SU-DHL-6 (cell line): ENCODE measurements around the gene DPAGT1.
A peak's percentile ranks its signal among the peaks of the same experiment; 100 is the strongest.

Experiments
- H2AFZ ChIP-seq: fragments of 200-600 bp; sonication (generic); 2 replicates; pipeline ENCODE4 v1.6.1; 2014; ENCODE audit warnings: low read depth, mild to moderate bottlenecking, moderate library complexity, mixed read lengths, antibody characterized with exemption, low read length; ENCODE audit not compliant: severe bottlenecking
- H3F3A ChIP-seq: fragments of 200-600 bp; shearing (Covaris generic); 2 replicates; pipeline ENCODE4 v1.6.0; 2016; ENCODE audit warnings: antibody characterized with exemption, mild to moderate bottlenecking; ENCODE audit not compliant: insufficient read depth
- H3K27ac ChIP-seq: fragments of 200-600 bp; sonication (generic); 2 replicates; pipeline ENCODE4 v1.5.1; 2016; ENCODE audit warnings: low read depth, mild to moderate bottlenecking, low read length, moderate library complexity, mixed read lengths
- H3K27me3 ChIP-seq: fragments of 200-600 bp; sonication (generic), shearing (Covaris generic); 2 replicates; pipeline ENCODE4 v1.6.0; 2014; ENCODE audit warnings: mild to moderate bottlenecking, low read length
- H3K36me3 ChIP-seq: fragments of 200-600 bp; sonication (generic); 2 replicates; pipeline ENCODE4 v1.6.1; 2014; ENCODE audit warnings: mild to moderate bottlenecking, low read length, mixed read lengths
- H3K4me2 ChIP-seq: fragments of 300-600, 200-600 bp; shearing (Covaris generic), sonication (generic); 2 replicates; pipeline ENCODE4 v1.6.0; 2014; ENCODE audit warnings: low read length, low read depth, mild to moderate bottlenecking; ENCODE audit not compliant: poor library complexity, severe bottlenecking
- H3K4me3 ChIP-seq: fragments of 200-600 bp; sonication (generic); 2 replicates; pipeline ENCODE4 v1.5.1; 2014; ENCODE audit warnings: antibody characterized with exemption, low read length, mild to moderate bottlenecking, mixed read lengths; ENCODE audit not compliant: insufficient read depth, poor library complexity, severe bottlenecking
- H3K79me2 ChIP-seq: fragments of 200-600 bp; sonication (generic); 2 replicates; pipeline ENCODE4 v1.6.1; 2014; ENCODE audit warnings: mild to moderate bottlenecking, low read length, moderate library complexity; ENCODE audit not compliant: insufficient read depth
- H3K9ac ChIP-seq: fragments of 200-600 bp; sonication (generic); 2 replicates; pipeline ENCODE4 v1.7.0; 2014; ENCODE audit warnings: mild to moderate bottlenecking, low read length
- H3K9me2 ChIP-seq: fragments of 200-600 bp; sonication (generic); replicated peaks from 2 replicates; pipeline ENCODE4 v1.6.1; 2014; ENCODE audit warnings: low read length; ENCODE audit not compliant: insufficient read depth
- H3K9me3 ChIP-seq: fragments of 200-600 bp; sonication (generic); 2 replicates; pipeline ENCODE4 v1.6.1; 2014; ENCODE audit warnings: low read length, mixed read lengths; ENCODE audit not compliant: insufficient read depth
- H4K20me1 ChIP-seq: fragments of 200-600 bp; sonication (generic); 2 replicates; pipeline ENCODE4 v1.6.1; 2014; ENCODE audit warnings: low read depth, mild to moderate bottlenecking, antibody characterized with exemption, low read length, moderate library complexity, mixed read lengths
- EZH2phosphoT487 ChIP-seq: fragments of 200-600 bp; sonication (generic), shearing (Covaris generic); conservative IDR thresholded peaks from 2 replicates; pipeline ENCODE4 v1.6.1; 2018; ENCODE audit warnings: mild to moderate bottlenecking, antibody characterized with exemption, low read length, moderate library complexity, mixed read lengths
- TF ChIP-seq, protein P1 (sequence below): fragments of 200-600 bp; sonication (generic); IDR thresholded peaks from one replicate; pipeline ENCODE4 v1.5.1; 2017; ENCODE audit warnings: antibody characterized with exemption, mild to moderate bottlenecking, low read length, moderate library complexity; ENCODE audit not compliant: insufficient read depth, poor library complexity, severe bottlenecking

DPAGT1 gene

DNA sequence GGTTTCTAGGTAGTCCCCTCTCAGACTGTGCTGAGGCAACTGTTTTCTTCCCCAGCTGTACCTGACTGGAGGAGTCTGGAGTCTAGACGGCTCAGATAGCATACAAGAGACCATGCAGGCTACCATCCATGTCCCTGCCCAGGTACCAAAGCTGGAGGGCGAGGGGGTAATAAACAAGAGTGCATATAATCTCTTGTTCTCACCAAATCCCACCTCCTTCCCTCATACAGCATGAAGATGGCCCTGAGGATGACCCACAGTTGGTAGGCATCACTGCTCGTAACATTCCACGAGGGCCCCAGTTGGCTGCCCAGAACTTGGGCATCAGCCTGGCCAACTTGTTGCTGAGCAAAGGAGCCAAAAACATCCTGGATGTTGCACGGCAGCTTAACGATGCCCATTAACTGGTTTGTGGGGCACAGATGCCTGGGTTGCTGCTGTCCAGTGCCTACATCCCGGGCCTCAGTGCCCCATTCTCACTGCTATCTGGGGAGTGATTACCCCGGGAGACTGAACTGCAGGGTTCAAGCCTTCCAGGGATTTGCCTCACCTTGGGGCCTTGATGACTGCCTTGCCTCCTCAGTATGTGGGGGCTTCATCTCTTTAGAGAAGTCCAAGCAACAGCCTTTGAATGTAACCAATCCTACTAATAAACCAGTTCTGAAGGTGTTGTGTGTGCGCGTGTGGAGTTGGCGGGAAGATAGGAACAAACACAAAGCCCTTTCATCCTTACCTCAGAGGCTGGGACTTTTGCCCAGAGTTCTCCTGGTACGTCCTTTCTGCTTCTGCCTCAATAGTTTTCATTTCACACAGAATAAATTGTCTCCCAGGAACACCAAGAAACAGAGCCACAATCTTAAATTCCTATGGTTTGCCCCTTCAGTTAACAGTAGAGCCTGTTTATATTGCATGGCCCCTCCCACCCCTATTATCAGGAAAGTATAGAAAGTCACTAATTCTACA is 8.5 kb downstream of the DPAGT1 start:
- peaks cover 24% of the 10 kb centered on the region for H3K79me2 ChIP-seq
- H3K9me2 ChIP-seq = no peaks in the 10 kb centered on the region
- H3K36me3 ChIP-seq = peaks cover 21% of the 10 kb centered on the region
- H2AFZ ChIP-seq = no peak overlapping the region
- peak overlapping the region; percentile 76 for H3K4me3 ChIP-seq
- no peaks in the 10 kb centered on the region for H3K27me3 ChIP-seq
- H4K20me1 ChIP-seq = peaks cover 4% of the 10 kb centered on the region; the same call in 1 of the 2 replicates
- H3K27ac ChIP-seq = peak overlapping the region; percentile 89
- no peak for TF ChIP-seq EZH2phosphoT487
- peak overlapping the region; percentile 94 for H3K4me2 ChIP-seq
- no peaks in the 10 kb centered on the region for H3K9me3 ChIP-seq
- H3F3A ChIP-seq = peaks cover 69% of the 10 kb centered on the region
- H3K9ac ChIP-seq = peak overlapping the region; percentile 98

DNA sequence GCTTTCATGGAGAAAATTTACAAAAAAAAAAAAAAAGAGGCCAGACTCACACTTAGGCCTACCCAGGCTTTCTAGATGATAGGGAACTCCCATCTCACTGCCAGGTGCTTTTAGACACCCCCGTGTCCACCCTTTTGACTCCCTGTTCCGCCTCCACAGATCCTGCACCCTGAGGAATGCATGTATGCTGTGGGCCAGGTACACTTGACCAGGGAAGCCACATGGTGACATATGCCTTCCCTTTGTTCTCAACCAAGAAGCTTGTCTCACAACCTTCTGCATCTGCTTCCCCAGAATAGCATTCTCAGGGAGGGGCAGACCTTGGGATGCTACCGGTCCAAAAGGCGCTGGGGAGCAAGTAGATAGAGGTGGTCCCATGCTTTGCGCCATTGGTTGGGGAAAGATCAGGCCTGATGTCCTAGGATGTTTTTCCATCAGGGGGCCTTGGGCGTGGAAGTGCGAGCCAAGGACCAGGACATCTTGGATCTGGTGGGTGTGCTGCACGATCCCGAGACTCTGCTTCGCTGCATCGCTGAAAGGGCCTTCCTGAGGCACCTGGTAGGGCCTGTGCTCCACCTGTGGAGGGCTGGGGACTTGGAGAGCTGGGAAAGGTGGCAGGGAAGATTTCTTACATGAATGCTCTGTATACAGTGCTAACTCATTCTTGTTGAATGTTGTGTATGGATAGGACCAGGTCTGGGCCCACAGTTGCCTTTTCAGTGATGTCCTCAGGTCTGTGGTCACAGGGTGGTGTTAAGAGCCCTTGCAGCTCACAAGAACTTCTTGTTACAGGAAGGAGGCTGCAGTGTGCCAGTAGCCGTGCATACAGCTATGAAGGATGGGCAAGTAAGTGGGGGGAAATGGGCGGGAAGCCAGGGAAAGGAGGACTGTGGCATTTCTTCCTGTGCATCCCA is 9.4 kb downstream of the DPAGT1 start:
- peak overlapping the region; percentile 94 for H3K4me2 ChIP-seq
- peak overlapping the region; percentile 89 for H3K27ac ChIP-seq
- H3K9me2 ChIP-seq = no peaks in the 10 kb centered on the region
- no peaks in the 10 kb centered on the region for H3K27me3 ChIP-seq
- H3K9me3 ChIP-seq = no peaks in the 10 kb centered on the region
- H3F3A ChIP-seq = peaks cover 64% of the 10 kb centered on the region
- H3K36me3 ChIP-seq = peaks cover 21% of the 10 kb centered on the region
- H4K20me1 ChIP-seq = peaks cover 4% of the 10 kb centered on the region; the same call in 1 of the 2 replicates
- peak overlapping the region; percentile 98 for H3K9ac ChIP-seq
- TF ChIP-seq, protein P1, sequence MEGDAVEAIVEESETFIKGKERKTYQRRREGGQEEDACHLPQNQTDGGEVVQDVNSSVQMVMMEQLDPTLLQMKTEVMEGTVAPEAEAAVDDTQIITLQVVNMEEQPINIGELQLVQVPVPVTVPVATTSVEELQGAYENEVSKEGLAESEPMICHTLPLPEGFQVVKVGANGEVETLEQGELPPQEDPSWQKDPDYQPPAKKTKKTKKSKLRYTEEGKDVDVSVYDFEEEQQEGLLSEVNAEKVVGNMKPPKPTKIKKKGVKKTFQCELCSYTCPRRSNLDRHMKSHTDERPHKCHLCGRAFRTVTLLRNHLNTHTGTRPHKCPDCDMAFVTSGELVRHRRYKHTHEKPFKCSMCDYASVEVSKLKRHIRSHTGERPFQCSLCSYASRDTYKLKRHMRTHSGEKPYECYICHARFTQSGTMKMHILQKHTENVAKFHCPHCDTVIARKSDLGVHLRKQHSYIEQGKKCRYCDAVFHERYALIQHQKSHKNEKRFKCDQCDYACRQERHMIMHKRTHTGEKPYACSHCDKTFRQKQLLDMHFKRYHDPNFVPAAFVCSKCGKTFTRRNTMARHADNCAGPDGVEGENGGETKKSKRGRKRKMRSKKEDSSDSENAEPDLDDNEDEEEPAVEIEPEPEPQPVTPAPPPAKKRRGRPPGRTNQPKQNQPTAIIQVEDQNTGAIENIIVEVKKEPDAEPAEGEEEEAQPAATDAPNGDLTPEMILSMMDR = no peak
- TF ChIP-seq EZH2phosphoT487 = no peak
- peaks cover 24% of the 10 kb centered on the region for H3K79me2 ChIP-seq
- no peak overlapping the region for H2AFZ ChIP-seq
- peak overlapping the region; percentile 76 for H3K4me3 ChIP-seq

- TF ChIP-seq EZH2phosphoT487 = no peak
- TF ChIP-seq, protein P1 = no peak
- H4K20me1 ChIP-seq = peaks cover 4% of the 10 kb centered on the region; the same call in 1 of the 2 replicates
- no peaks in the 10 kb centered on the region for H3K27me3 ChIP-seq
- H3K4me2 ChIP-seq = no peak overlapping the region
- H3K4me3 ChIP-seq = no peak overlapping the region
- H3K27ac ChIP-seq = peak overlapping the region; percentile 32; the same call in 1 of the 2 replicates
- H3K79me2 ChIP-seq = peaks cover 24% of the 10 kb centered on the region
- H3K9me2 ChIP-seq = no peaks in the 10 kb centered on the region
- H3K9me3 ChIP-seq = no peaks in the 10 kb centered on the region
- peaks cover 53% of the 10 kb centered on the region for H3F3A ChIP-seq
- H2AFZ ChIP-seq = no peak overlapping the region
- H3K36me3 ChIP-seq = peaks cover 16% of the 10 kb centered on the region
- no peak overlapping the region for H3K9ac ChIP-seq
Measured at GRCh38 chr11:119091178-119091577, 10.5 kb downstream of the DPAGT1 start.
